Choroid plexus epithelial cell (primary cell): ENCODE measurements around the gene SURF6.

ENCODE experiments used
- DNase-seq: peaks from one replicate; pipeline ENCODE4 v3.0.0-alpha.2; 2010; ENCODE audit warnings: low read depth
- H3K4me3 ChIP-seq: 2 replicates; pipeline ENCODE4 v1.5.1; 2011; ENCODE audit warnings: low read depth, mild to moderate bottlenecking, control low read depth, low read length, moderate library complexity
- CTCF ChIP-seq: conservative IDR thresholded peaks from 2 replicates; pipeline ENCODE4 v1.5.1; 2011; ENCODE audit warnings: low read depth, mild to moderate bottlenecking, control low read depth, inconsistent platforms, low read length, moderate library complexity

SURF6 gene

DNA sequence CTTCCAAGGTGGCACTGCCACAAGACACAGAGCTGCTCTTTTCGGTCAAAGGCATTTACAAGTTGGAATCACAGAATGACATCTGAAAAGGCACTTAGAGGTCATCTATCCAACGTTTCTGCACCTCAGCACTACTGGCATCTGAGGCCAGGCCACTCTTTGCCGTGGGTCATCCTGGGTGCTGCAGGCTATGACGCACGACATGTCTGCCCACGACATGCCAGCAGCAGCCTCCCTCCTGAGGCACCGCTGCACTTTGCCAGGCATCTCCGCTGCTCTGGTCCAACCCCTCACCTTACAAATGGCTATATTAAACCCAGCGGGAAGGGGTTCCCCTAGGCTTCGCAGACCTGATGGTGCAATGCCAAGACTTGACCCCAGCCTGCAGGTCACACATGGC, 31.8 kb upstream of the SURF6 start:
- no peak overlapping the region for H3K4me3 ChIP-seq
- DNase-seq: no peak
- no peak for TF ChIP-seq CTCF

- H3K4me3 ChIP-seq: no peak overlapping the region
- no peak for TF ChIP-seq CTCF
Measured at GRCh38 chr9:133367221-133367620, 31.2 kb upstream of the SURF6 start.

DNA sequence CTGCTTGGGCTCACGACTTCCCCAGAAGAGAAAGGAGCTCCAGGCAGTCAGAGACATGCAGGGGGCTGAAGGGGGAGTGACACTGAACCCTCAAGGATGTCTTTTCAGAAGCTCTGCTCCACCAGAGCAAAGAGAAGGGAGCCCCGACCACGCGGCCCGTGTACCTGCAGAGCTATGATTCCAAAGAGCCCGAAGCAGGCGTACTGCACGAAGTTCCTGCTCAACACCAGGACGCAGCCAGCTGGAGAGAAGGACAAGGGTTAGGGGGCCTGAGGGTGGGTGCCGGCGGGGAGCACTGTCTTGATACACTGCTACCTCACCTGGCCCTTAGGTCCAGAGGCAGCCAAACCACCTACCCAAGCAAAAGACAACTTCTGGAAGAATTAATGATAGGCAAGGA, 30.4 kb upstream of the SURF6 start:
- no peak overlapping the region for H3K4me3 ChIP-seq
- TF ChIP-seq CTCF: no peak
- DNase-seq: no peak

More at GRCh38 chr9:133367221-133367620, 31.2 kb upstream of the SURF6 start:
- no peak for DNase-seq

DNA sequence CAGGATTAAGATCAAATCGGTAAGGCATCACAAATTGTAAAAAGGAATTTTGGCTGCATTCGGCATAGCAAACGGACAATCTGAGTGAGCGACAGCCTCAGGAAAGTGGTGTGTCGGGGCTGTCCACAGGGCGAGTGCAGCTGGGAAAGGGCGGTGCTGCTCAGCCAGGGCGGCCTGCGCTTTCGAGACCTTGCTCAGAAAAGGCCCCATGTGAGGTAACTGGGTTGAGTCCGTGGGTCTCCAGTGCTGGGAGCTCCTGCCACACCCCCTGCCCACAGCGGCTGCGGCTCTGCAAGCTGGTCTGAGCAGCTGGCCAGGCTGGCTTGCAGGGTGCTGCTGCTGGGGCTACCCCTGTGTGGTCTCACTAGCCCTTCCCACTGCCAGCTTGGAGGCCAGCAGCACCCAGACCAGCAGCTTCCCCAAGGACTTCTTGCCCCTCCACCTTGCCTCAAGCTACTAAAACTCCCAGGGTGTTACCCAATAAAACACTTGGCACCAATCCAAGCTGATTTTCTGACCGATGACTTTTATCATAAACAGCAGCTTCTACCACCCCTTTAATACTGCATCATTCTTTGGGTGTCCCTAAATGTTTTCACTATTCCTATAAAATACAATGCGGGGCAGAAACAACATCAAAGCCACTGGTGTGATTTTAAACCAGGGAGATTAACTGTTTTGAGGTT, 26.5 kb upstream of the SURF6 start:
- H3K4me3 ChIP-seq: no peak overlapping the region
- no peak for TF ChIP-seq CTCF
- peak; percentile 50 for DNase-seq

DNA sequence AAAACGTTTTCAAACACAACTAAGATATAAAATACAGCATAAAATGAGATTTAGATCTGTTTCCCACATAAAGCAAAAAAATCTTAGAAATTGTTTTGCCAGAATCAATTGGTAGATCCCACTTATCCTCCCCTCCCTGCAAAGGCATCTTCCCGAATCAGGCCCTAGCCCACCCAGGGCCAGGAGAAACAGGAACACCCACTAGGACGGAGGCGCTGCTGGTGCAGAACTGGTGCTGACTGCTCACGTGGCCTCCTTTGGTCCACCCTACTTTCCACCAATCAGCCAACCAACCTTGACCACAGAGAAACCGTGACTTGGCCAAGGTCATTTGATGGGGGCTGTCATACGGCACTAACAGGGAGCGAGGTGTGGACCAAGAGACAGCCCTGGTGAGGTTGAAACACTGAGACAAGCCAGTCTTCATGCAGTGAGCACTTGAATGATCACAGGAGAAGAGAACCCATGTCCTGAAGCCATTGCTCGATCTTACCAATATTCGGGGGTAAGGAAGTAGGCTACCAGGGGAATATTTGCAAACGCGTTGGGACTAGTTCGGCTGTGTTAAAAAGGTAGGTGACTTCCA, 25.6 kb upstream of the SURF6 start:
- TF ChIP-seq CTCF: no peak
- no peak overlapping the region for H3K4me3 ChIP-seq
- no peak for DNase-seq

DNA sequence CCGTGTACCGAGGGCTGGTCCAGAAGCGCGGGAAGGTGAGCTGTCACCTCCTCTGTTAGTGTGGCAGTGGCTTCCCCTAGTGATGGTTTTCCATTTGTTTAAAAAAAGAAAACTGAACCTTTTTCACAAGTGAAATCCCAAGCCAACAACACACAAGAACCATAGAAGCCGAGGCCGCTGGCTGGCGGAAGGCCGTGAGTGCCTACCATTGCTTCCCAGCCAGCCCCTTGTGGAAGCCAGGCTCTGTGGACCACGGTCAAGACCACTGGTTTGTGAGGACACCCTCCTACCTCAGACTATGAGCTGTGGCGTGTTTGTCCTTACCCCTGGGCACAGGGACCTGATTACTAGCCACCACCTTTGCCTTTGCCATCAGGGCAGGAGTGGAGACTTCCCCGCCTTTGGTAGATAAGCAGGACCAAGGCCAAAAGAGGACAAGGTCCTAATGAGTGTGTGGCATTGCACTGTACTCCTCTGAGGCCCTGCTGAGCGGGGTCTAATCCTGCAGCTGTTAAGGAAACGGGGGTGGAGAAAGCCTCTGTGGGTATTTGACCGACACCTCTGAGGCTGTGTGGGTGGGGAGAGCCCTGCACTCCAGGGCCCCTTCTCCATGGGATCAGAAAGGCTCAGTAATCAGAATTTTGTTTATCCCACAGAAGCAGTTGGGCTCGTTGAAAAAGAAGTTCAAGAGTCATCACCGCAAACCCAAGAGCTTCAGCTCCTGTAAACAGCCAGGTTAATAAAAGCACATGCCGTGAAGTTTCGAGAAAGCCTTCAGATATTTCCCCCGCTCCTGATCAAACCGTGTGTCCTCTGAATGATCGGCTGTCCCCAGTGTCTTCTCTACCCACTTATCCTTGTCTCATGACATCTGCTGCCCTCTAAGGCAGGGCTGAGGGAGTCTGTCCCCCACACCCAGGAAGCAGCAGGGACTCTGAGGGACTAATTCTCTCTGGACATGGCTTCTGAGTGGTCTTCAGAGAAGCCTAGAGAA, 24.7 kb upstream of the SURF6 start:
- no peak overlapping the region for H3K4me3 ChIP-seq
- peak; percentile 18 for DNase-seq
- no peak for TF ChIP-seq CTCF
